Left ventricle myocardium inferior (tissue), 1 donor: Measurements from ENCODE around the gene RPP14. TPM values are rescaled to one million over a fixed set of nuclear protein-coding genes. Genes with fewer than 3 reads are reported as not detected.

ENCODE experiments used
- DNase-seq: peaks from one replicate; pipeline ENCODE4 v3.0.0-alpha.2; 2020
- H3K27ac ChIP-seq: fragments of 200-600 bp; replicated peaks from 2 replicates; pipeline ENCODE4 v1.8.0; 2021
- H3K27me3 ChIP-seq: fragments of 200-600 bp; 2 replicates; pipeline ENCODE4 v1.8.0; 2021; ENCODE audit warnings: low read depth
- H3K36me3 ChIP-seq: fragments of 200-600 bp; 2 replicates; pipeline ENCODE4 v1.8.0; 2021
- H3K4me1 ChIP-seq: fragments of 200-600 bp; 2 replicates; pipeline ENCODE4 v1.8.0; 2021
- H3K4me3 ChIP-seq: fragments of 200-600 bp; 2 replicates; pipeline ENCODE4 v1.8.0; 2021; ENCODE audit warnings: mild to moderate bottlenecking, moderate library complexity
- H3K9me3 ChIP-seq: fragments of 200-600 bp; replicated peaks from 2 replicates; pipeline ENCODE4 v1.8.0; 2021
- intact Hi-C: fragments of 100-400 bp; cut with micrococcal nuclease; formaldehyde crosslinking; loops from one replicate; pipeline ENCODE4 v1.11.0; 2022
- total RNA-seq: library from RNA; stranded (reverse); fragmentation: NEBNext Ultra II Directional; extraction: Animal tissue kit (Norgen Biotek cat#: 25700); gene quantifications from one replicate; pipeline ENCODE4 v1.2.1, GENCODE V29; 2021
- TF ChIP-seq, protein P1 (sequence below): fragments of 200-600 bp; IDR thresholded peaks from 2 replicates; pipeline ENCODE4 v1.8.0; 2021; ENCODE audit warnings: antibody characterized with exemption, mild to moderate bottlenecking, borderline replicate concordance
- donor health status: DM: no; HTN: yes; CAD: no; lungs with severe emphysema.

The RPP14 gene
- total RNA-seq, 1 donor from 2014 or later, result 22.7 TPM

GRCh38 chr3:58358808-58359207 lies 52.8 kb downstream of the RPP14 start:
- no peaks in the 10 kb centered on the region for H3K36me3 ChIP-seq
- no peaks in the 10 kb centered on the region for H3K27me3 ChIP-seq
- TF ChIP-seq, protein P1, sequence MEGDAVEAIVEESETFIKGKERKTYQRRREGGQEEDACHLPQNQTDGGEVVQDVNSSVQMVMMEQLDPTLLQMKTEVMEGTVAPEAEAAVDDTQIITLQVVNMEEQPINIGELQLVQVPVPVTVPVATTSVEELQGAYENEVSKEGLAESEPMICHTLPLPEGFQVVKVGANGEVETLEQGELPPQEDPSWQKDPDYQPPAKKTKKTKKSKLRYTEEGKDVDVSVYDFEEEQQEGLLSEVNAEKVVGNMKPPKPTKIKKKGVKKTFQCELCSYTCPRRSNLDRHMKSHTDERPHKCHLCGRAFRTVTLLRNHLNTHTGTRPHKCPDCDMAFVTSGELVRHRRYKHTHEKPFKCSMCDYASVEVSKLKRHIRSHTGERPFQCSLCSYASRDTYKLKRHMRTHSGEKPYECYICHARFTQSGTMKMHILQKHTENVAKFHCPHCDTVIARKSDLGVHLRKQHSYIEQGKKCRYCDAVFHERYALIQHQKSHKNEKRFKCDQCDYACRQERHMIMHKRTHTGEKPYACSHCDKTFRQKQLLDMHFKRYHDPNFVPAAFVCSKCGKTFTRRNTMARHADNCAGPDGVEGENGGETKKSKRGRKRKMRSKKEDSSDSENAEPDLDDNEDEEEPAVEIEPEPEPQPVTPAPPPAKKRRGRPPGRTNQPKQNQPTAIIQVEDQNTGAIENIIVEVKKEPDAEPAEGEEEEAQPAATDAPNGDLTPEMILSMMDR, result no peak
- intact Hi-C loops, result no loop called here
- DNase-seq, result no peak
- no peak overlapping the region for H3K27ac ChIP-seq
- no peak overlapping the region for H3K4me3 ChIP-seq
- no peaks in the 10 kb centered on the region for H3K9me3 ChIP-seq
- H3K4me1 ChIP-seq, result peaks cover 17% of the 10 kb centered on the region

DNA sequence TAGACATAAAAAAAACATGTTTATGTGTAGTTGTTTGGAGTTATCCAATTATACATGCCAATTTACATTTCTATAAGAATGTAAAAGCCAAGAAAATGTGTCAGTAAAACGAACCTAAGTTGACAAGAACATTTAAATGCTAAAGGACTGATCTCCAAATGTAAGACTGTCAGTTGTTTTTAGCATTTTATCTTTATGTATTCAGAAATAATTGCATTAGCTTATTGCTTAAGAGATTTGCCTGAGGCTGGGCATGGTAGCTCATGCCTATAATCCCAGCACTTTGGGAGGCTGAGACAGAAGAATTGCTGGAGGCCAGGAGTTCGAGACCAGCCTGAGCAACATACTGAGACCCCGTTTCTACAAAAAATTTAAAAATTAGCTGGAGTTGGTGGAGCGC lies 53.6 kb downstream of the RPP14 start:
- H3K9me3 ChIP-seq, result no peaks in the 10 kb centered on the region
- no peaks in the 10 kb centered on the region for H3K36me3 ChIP-seq
- no peak for DNase-seq
- H3K27ac ChIP-seq, result no peak overlapping the region
- peaks cover 17% of the 10 kb centered on the region for H3K4me1 ChIP-seq
- TF ChIP-seq, protein P1, result no peak
- no peaks in the 10 kb centered on the region for H3K27me3 ChIP-seq
- intact Hi-C loops, result no loop called here
- no peak overlapping the region for H3K4me3 ChIP-seq

GRCh38 chr3:58361866-58362265 lies 55.8 kb downstream of the RPP14 start:
- H3K27ac ChIP-seq, result no peak overlapping the region
- intact Hi-C loops, result no loop called here

DNA sequence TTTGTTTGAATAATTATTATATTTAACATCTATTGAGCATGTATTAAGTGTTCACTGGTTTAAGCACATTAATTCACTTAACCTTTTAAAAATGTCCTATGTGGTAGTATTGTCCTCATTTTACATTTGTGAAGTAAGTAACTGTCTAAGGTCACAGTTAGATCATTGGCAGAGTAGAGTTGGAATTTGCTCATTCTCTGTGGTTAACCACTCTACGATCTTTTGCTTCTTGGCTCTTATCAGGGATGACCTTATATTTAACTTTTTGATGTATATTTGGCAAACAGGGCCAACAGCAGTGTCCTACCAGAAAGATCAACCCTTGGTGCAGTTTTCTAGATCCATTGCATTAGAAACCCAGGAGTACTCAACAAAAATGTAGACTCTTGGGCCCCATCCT lies 60.7 kb downstream of the RPP14 start:
- no peak overlapping the region for H3K27ac ChIP-seq
- no peaks in the 10 kb centered on the region for H3K9me3 ChIP-seq
- intact Hi-C loops, result no loop called here
- TF ChIP-seq, protein P1, result no peak
- no peak overlapping the region for H3K4me3 ChIP-seq
- no peaks in the 10 kb centered on the region for H3K27me3 ChIP-seq
- DNase-seq, result no peak
- no peaks in the 10 kb centered on the region for H3K4me1 ChIP-seq
- H3K36me3 ChIP-seq, result peaks cover 14% of the 10 kb centered on the region

More at GRCh38 chr3:58361866-58362265, 55.8 kb downstream of the RPP14 start:
- no peak for DNase-seq
- no peaks in the 10 kb centered on the region for H3K9me3 ChIP-seq
- no peak overlapping the region for H3K4me3 ChIP-seq
- no peaks in the 10 kb centered on the region for H3K36me3 ChIP-seq
- peaks cover 6% of the 10 kb centered on the region for H3K4me1 ChIP-seq
- TF ChIP-seq, protein P1, result no peak
- H3K27me3 ChIP-seq, result no peaks in the 10 kb centered on the region

GRCh38 chr3:58369038-58369437 lies 63.0 kb downstream of the RPP14 start:
- no peak overlapping the region for H3K4me3 ChIP-seq
- intact Hi-C loops, result no loop called here
- no peak overlapping the region for H3K27ac ChIP-seq
- H3K4me1 ChIP-seq, result no peaks in the 10 kb centered on the region
- peaks cover 18% of the 10 kb centered on the region for H3K36me3 ChIP-seq
- H3K9me3 ChIP-seq, result no peaks in the 10 kb centered on the region
- no peaks in the 10 kb centered on the region for H3K27me3 ChIP-seq
- no peak for DNase-seq
- TF ChIP-seq, protein P1, result no peak

Other genes with a start within 250 kb of the RPP14 start
- 4.5 TPM for gene DNASE1L3, start 95.3 kb upstream of the RPP14 start, total RNA-seq
- 7.2 TPM for gene ABHD6, start 68.5 kb upstream of the RPP14 start, total RNA-seq
- gene HTD2, start 275 bp downstream of the RPP14 start, total RNA-seq, result 13.0 TPM
- 9.2 TPM for gene PXK, start 26.6 kb downstream of the RPP14 start, total RNA-seq
- gene PDHB, start 127.6 kb downstream of the RPP14 start, total RNA-seq, result 195 TPM
- 6.2 TPM for gene KCTD6, start 185.9 kb downstream of the RPP14 start, total RNA-seq
- gene ACOX2, start 230.9 kb downstream of the RPP14 start, total RNA-seq, result 37.2 TPM